Neuron (in vitro differentiated cells): Measurements from ENCODE around the gene CST8.

Source experiments
- H2AFZ ChIP-seq: one replicate; pipeline ENCODE4 v1.6.1; 2013; ENCODE audit warnings: low read depth, mild to moderate bottlenecking, inconsistent platforms, low read length, moderate library complexity
- H3K27me3 ChIP-seq: one replicate; pipeline ENCODE4 v1.6.1; 2013; ENCODE audit warnings: low read length; ENCODE audit not compliant: insufficient read depth
- H3K36me3 ChIP-seq: one replicate; pipeline ENCODE4 v1.6.1; 2013; ENCODE audit warnings: low read length; ENCODE audit not compliant: insufficient read depth
- H3K4me1 ChIP-seq: one replicate; pipeline ENCODE4 v1.6.1; 2013; ENCODE audit warnings: low read length; ENCODE audit not compliant: insufficient read depth
- H3K4me3 ChIP-seq: 2 replicates; pipeline ENCODE4 v1.5.1; 2013; ENCODE audit warnings: mild to moderate bottlenecking, low read length, moderate library complexity
- H3K9me3 ChIP-seq: one replicate; pipeline ENCODE4 v1.6.1; 2013; ENCODE audit warnings: low read length

The CST8 gene

GRCh38 chr20:23515250-23515939, 24.5 kb downstream of the CST8 start:
- no peak overlapping the region for H3K4me3 ChIP-seq
- no peaks in the 10 kb centered on the region for H3K9me3 ChIP-seq
- no peaks in the 10 kb centered on the region for H3K36me3 ChIP-seq
- no peak overlapping the region for H2AFZ ChIP-seq
- no peaks in the 10 kb centered on the region for H3K4me1 ChIP-seq
- peaks cover 16% of the 10 kb centered on the region for H3K27me3 ChIP-seq

DNA sequence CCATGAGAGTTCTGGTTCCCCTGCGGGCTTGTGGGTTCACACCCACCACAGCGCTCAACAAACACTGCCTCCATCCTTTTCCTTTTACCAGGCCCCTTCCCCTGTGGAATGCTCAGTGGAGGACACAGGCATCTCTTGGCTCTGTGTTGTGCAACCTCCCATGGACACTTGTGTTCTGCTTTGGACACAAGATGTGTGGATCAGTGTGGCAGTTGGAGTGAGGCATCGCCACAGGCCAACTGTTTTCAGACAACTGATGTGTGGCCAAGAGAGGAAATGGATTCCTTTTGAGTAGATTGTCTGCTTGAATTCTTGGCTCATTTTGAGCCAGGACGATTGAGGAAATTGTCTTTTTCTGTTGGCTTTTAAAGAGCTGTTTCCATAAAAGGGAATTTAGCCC, 26.8 kb downstream of the CST8 start:
- no peaks in the 10 kb centered on the region for H3K36me3 ChIP-seq
- no peaks in the 10 kb centered on the region for H3K4me1 ChIP-seq

GRCh38 chr20:23519556-23519955, 28.6 kb downstream of the CST8 start:
- H2AFZ ChIP-seq: no peak overlapping the region
- no peak overlapping the region for H3K4me3 ChIP-seq
- no peaks in the 10 kb centered on the region for H3K4me1 ChIP-seq
- peaks cover 17% of the 10 kb centered on the region for H3K27me3 ChIP-seq
- H3K9me3 ChIP-seq: no peaks in the 10 kb centered on the region
- no peaks in the 10 kb centered on the region for H3K36me3 ChIP-seq

More for the DNA sequence above, 26.8 kb downstream of the CST8 start:
- Histone ChIP-seq H3K27me3 (peaks cover 13% of the 10 kb centered on the region), H2AFZ (no peak overlapping the region), H3K9me3 (no peaks in the 10 kb centered on the region), H3K4me3 (no peak overlapping the region)

GRCh38 chr20:23520185-23520584, 29.3 kb downstream of the CST8 start:
- Histone ChIP-seq H3K9me3 (no peaks in the 10 kb centered on the region), H3K27me3 (peaks cover 14% of the 10 kb centered on the region), H2AFZ (no peak overlapping the region), H3K4me1 (no peaks in the 10 kb centered on the region), H3K36me3 (no peaks in the 10 kb centered on the region), H3K4me3 (no peak overlapping the region)

- H3K27me3 ChIP-seq: peaks cover 10% of the 10 kb centered on the region
- no peaks in the 10 kb centered on the region for H3K4me1 ChIP-seq
- no peaks in the 10 kb centered on the region for H3K9me3 ChIP-seq
- H3K4me3 ChIP-seq: no peak overlapping the region
- no peak overlapping the region for H2AFZ ChIP-seq
- H3K36me3 ChIP-seq: no peaks in the 10 kb centered on the region
These were observed 33.2 kb downstream of the CST8 start for GRCh38 chr20:23524146-23524545.

DNA sequence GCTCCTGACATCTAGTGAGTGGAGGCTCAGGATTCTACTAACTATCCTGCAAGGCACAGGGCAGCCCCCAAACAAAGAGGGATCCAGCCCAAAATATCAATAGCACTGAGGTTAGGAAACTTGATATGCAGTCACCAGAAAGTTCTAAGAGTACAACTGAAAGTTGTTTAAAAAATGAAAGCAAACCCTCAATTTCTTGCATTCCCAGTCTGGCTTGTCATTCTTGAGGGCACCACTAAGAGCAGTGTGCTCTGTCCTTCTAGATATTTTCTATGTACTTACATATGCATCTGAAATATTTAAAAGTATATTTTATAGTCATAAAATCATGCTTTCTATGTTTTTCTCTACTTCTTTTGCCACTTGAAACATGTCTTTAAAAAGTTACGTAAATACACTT, 35.9 kb downstream of the CST8 start:
- no peak overlapping the region for H2AFZ ChIP-seq
- no peak overlapping the region for H3K4me3 ChIP-seq
- no peaks in the 10 kb centered on the region for H3K9me3 ChIP-seq
- H3K4me1 ChIP-seq: no peaks in the 10 kb centered on the region
- peaks cover 13% of the 10 kb centered on the region for H3K27me3 ChIP-seq
- H3K36me3 ChIP-seq: no peaks in the 10 kb centered on the region

GRCh38 chr20:23528867-23529431, 38.0 kb downstream of the CST8 start:
- Histone ChIP-seq H3K4me3 (no peak overlapping the region), H3K4me1 (peaks cover 7% of the 10 kb centered on the region), H3K27me3 (peaks cover 13% of the 10 kb centered on the region), H3K9me3 (no peaks in the 10 kb centered on the region), H3K36me3 (no peaks in the 10 kb centered on the region), H2AFZ (no peak overlapping the region)

DNA sequence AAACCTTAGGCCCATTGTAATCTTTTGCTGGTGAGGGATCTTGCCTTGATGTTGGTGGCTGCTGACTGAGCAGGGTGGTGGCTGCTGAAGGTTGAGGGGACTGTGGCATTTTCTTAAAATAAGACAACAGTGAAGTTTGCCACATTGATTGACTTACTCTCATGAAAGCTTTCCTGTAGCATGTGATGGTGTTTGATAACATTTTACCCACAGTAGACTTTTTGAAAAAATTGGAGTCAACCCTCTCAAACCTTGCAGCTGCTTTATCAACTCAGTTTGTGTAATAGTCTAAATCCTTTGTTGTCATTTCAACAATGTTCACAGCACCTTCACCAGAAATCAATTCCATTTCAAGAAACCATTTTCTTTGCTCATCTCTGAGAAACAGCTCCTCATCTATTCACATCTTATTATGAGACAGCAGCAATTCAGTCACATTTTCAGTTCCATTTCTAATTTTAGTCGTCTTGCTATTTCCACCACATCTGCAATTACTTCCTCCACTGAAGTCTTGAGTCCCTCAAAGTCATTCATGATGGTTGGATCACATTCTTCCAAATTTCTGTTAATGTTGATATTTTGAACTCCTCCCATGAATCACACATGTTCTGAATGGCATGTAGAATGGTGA, 40.1 kb downstream of the CST8 start:
- Histone ChIP-seq H3K4me1 (peaks cover 7% of the 10 kb centered on the region), H3K36me3 (no peaks in the 10 kb centered on the region), H3K9me3 (no peaks in the 10 kb centered on the region), H3K27me3 (peaks cover 5% of the 10 kb centered on the region), H3K4me3 (no peak overlapping the region), H2AFZ (no peak overlapping the region)

DNA sequence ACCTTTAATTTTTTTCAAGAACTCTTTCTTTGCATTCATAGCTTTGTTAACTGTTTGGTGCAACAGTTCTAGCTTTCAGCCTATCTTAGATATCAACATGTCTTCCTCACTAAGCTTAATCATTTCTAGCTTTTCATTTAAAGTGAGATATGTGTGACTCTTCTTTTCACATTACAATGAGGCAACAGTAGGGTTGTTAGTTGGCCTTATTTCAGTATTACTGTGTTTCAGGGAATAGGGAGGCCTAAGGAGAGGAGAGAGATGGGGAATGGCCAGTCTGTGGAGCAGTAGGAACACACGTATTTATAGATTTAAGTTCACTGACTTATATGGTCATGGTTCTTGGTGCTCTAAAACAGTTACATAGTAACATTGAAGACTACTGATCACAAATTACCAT, 41.6 kb downstream of the CST8 start:
- H3K4me1 ChIP-seq: peaks cover 7% of the 10 kb centered on the region

DNA sequence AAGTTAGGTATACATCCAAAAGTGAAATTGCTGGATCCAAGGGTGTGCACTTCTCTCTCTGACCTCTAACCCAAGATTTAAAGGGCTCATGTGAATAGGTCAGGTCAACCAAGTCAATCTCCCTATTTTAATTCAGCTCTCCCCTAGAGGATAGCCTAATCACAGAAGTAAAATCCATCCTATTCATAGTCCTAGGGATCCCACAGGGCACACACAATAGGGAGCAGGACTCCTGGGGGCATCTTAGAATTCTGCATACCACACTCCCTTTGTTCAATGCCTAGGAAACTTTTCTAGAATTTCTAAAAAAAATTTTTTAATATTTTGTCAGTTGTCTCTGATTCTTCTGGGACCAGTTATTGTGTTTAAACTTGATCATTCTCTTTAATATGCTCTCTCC, 42.2 kb downstream of the CST8 start:
- Histone ChIP-seq H3K36me3 (no peaks in the 10 kb centered on the region), H2AFZ (no peak overlapping the region)

More for the DNA sequence above, 41.6 kb downstream of the CST8 start:
- Histone ChIP-seq H3K36me3 (no peaks in the 10 kb centered on the region), H3K4me3 (no peak overlapping the region), H3K27me3 (peaks cover 5% of the 10 kb centered on the region), H2AFZ (no peak overlapping the region), H3K9me3 (no peaks in the 10 kb centered on the region)

DNA sequence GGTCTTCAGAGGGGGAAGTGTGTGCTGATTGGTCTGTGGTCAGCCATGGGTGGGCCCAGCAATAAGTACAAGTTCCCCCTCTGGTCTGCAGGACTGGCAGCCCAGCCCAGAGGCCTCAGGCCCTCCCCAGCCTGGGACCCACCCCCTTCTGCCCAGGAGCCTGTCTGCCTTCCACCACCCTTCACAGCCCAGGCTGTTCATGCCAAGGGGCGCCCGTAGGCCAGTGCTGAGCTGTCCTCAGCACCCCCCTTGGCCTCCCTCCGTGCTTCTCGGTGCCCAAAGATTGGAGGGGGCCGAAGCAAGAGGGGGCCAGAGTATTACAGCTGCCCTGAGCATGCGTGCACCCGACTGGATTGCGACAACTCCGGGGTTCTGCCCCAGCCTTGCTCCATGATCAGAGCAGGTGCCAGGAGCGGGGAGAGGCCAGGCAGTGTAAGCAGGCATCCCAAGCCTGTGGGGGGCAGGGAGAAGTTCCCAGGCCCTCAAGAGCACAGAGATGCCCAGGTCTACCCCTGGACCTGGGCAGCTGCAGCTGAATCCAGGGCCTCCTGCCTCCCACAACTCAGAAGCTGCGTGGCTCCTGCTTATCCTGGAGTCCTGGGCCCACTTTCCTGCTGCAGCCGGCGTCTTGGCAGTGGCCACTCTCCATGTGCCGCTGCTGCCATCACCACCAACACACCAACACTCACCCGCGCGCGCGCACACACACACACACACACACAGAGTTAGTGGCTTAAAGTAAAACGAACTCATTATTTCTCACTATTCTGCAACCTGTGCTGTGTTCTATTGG, 44.1 kb downstream of the CST8 start:
- Histone ChIP-seq H2AFZ (no peak overlapping the region), H3K4me1 (peaks cover 7% of the 10 kb centered on the region), H3K36me3 (no peaks in the 10 kb centered on the region), H3K27me3 (peaks cover 2% of the 10 kb centered on the region), H3K9me3 (no peaks in the 10 kb centered on the region), H3K4me3 (no peak overlapping the region)

More for the DNA sequence above, 42.2 kb downstream of the CST8 start:
- peaks cover 4% of the 10 kb centered on the region for H3K27me3 ChIP-seq
- no peaks in the 10 kb centered on the region for H3K9me3 ChIP-seq
- H3K4me1 ChIP-seq: peaks cover 7% of the 10 kb centered on the region
- no peak overlapping the region for H3K4me3 ChIP-seq

DNA sequence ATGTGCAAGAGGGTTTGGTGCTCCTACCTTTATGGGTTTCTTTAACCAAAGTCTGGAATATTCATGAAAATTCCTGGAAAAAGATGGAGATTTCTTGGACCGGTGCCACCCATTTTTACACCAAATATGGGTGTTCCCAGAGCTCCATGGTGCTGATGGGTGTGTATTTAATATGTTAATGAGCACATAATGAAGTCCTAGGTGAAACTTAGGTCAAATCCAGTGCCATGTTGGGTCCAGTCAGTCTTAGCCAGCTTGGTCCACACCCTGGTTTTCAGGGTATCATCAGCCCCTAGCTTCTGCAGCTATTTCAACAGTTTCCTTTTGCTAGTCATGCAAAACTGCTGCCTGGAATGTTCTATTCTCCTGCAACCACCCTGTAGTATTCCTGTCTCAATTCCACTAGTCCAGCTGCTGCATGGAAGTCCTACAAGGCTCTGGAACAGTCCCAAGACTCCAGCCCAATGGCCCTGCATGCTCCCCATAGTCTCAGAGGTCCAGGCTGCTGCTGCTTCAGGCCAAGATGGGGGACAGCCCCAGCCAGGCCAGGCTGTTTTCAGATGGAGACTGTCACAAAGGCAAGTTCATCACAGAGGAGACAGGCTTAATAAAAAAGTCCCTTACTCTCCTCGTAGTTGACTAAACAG, 45.5 kb downstream of the CST8 start:
- H3K4me3 ChIP-seq: no peak overlapping the region
- H3K36me3 ChIP-seq: no peaks in the 10 kb centered on the region
- no peaks in the 10 kb centered on the region for H3K27me3 ChIP-seq
- H3K9me3 ChIP-seq: no peaks in the 10 kb centered on the region
- no peak overlapping the region for H2AFZ ChIP-seq
- peaks cover 7% of the 10 kb centered on the region for H3K4me1 ChIP-seq
